ENCODE measurements around the gene SMOC1.

DNA sequence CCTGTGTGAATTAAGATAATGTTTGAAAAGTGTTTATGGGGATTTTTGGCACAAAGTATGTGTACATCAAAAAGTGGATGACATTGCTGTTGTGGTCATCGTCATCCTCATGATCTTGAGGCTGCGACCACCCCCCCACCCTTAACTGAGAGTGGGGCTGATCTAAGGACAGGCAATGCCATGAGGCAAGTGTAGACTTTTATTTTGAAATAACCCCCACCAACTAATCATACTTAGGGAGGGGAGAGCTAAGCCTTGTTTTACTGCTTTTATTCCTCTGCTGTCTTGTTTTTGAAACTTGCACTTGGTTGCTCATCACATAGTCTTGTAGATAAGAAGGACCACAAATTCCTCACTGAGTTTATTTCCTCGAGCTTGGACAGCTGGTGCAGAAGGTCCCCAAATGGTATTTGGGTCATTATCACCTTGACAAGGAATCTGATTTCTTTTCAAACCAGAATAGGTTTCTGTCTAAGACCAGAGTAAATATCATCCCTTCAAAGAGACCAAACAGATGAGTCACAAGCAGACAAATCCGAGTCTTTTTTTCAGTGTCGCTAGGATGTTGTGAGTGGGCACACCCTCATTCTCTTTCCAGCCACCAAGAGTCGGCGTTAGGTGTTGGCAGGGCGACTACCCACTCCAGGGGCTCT lies 23.9 kb upstream of the SMOC1 start:
- TF ChIP-seq, protein P1, sequence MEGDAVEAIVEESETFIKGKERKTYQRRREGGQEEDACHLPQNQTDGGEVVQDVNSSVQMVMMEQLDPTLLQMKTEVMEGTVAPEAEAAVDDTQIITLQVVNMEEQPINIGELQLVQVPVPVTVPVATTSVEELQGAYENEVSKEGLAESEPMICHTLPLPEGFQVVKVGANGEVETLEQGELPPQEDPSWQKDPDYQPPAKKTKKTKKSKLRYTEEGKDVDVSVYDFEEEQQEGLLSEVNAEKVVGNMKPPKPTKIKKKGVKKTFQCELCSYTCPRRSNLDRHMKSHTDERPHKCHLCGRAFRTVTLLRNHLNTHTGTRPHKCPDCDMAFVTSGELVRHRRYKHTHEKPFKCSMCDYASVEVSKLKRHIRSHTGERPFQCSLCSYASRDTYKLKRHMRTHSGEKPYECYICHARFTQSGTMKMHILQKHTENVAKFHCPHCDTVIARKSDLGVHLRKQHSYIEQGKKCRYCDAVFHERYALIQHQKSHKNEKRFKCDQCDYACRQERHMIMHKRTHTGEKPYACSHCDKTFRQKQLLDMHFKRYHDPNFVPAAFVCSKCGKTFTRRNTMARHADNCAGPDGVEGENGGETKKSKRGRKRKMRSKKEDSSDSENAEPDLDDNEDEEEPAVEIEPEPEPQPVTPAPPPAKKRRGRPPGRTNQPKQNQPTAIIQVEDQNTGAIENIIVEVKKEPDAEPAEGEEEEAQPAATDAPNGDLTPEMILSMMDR (IDR thresholded peaks at IDR 0.05), result no peak
- no peak for TF ChIP-seq POLR2AphosphoS5 (IDR thresholded peaks at IDR 0.05)
- TF ChIP-seq POLR2A (IDR thresholded peaks at IDR 0.05), result no peak

All from sigmoid colon (tissue), 4 donors.